SU-DHL-6 (cell line): Measurements from ENCODE around the gene SURF2.

Experiments
- CTCF ChIP-seq: fragments of 200-600 bp; sonication (generic); IDR thresholded peaks from one replicate; pipeline ENCODE4 v1.5.1; 2017; ENCODE audit warnings: antibody characterized with exemption, mild to moderate bottlenecking, low read length, moderate library complexity; ENCODE audit not compliant: insufficient read depth, poor library complexity, severe bottlenecking
- EZH2phosphoT487 ChIP-seq: fragments of 200-600 bp; sonication (generic), shearing (Covaris generic); conservative IDR thresholded peaks from 2 replicates; pipeline ENCODE4 v1.6.1; 2018; ENCODE audit warnings: mild to moderate bottlenecking, antibody characterized with exemption, low read length, moderate library complexity, mixed read lengths

GRCh38 chr9:133390713-133391112, 34.4 kb downstream of the SURF2 start:
- TF ChIP-seq EZH2phosphoT487 (no peak), CTCF (no peak)
